Left ventricle myocardium inferior (tissue), 1 donor: ENCODE data around the gene SYS1. TPM values are rescaled to one million over a fixed set of nuclear protein-coding genes. Genes with fewer than 3 reads are reported as not detected.
A peak's percentile ranks its signal among the peaks of the same experiment; 100 is the strongest.

ENCODE experiments used
- DNase-seq: peaks from one replicate; pipeline ENCODE4 v3.0.0-alpha.2; 2020
- H3K27ac ChIP-seq: fragments of 200-600 bp; replicated peaks from 2 replicates; pipeline ENCODE4 v1.8.0; 2021
- H3K27me3 ChIP-seq: fragments of 200-600 bp; 2 replicates; pipeline ENCODE4 v1.8.0; 2021; ENCODE audit warnings: low read depth
- H3K36me3 ChIP-seq: fragments of 200-600 bp; 2 replicates; pipeline ENCODE4 v1.8.0; 2021
- H3K4me1 ChIP-seq: fragments of 200-600 bp; 2 replicates; pipeline ENCODE4 v1.8.0; 2021
- H3K4me3 ChIP-seq: fragments of 200-600 bp; 2 replicates; pipeline ENCODE4 v1.8.0; 2021; ENCODE audit warnings: mild to moderate bottlenecking, moderate library complexity
- H3K9me3 ChIP-seq: fragments of 200-600 bp; replicated peaks from 2 replicates; pipeline ENCODE4 v1.8.0; 2021
- CTCF ChIP-seq: fragments of 200-600 bp; IDR thresholded peaks from 2 replicates; pipeline ENCODE4 v1.8.0; 2021; ENCODE audit warnings: antibody characterized with exemption, mild to moderate bottlenecking, borderline replicate concordance
- intact Hi-C: fragments of 100-400 bp; cut with micrococcal nuclease; formaldehyde crosslinking; loops from one replicate; pipeline ENCODE4 v1.11.0; 2022
- total RNA-seq: library from RNA; stranded (reverse); fragmentation: NEBNext Ultra II Directional; extraction: Animal tissue kit (Norgen Biotek cat#: 25700); gene quantifications from one replicate; pipeline ENCODE4 v1.2.1, GENCODE V29; 2021
- donor health status: DM: no; HTN: yes; CAD: no; lungs with severe emphysema.

Gene SYS1
- total RNA-seq, 1 donor from 2014 or later, result 20.8 TPM

GRCh38 chr20:45378191-45378590 lies 15.2 kb downstream of the SYS1 start, which contains the start of gene TP53TG5:
Gene TP53TG5, minus strand, starts transcription at chr20:45378325. Its CDS starts 89 bp downstream, at chr20:45378236.
- H3K4me3 ChIP-seq, result no peak within 1 kb of the TSS
- no peaks in the 10 kb centered on the region for H3K9me3 ChIP-seq
- no peak for TF ChIP-seq CTCF
- H3K36me3 ChIP-seq, result no peaks in the 10 kb centered on the region
- no peak for DNase-seq
- no peak within 1 kb of the TSS for H3K27ac ChIP-seq
- intact Hi-C loops, result no loop called here
- H3K4me1 ChIP-seq, result peaks cover 10% of the 10 kb centered on the region
- H3K27me3 ChIP-seq, result no peaks in the 10 kb centered on the region

DNA sequence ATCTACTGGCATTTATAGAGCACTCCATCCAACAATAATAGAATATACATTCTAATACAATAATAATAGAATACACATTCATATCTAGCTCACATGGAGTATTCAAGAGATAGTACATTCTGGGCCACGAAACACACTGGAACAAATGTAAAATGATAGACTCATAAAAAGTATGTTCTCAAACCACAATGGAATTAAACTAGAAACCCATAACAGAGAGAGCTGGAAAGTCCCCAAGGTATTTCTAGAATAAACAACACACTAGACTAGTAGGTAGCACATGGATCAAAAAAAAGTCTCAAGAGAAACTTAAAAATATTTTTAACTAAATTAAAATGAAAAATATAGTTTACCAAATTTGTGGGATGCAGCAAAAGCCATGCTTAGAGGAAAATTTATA lies 24.3 kb downstream of the SYS1 start:
- no peak for TF ChIP-seq CTCF
- no peaks in the 10 kb centered on the region for H3K27me3 ChIP-seq
- intact Hi-C loops, result no loop called here
- H3K36me3 ChIP-seq, result no peaks in the 10 kb centered on the region
- H3K27ac ChIP-seq, result no peak overlapping the region
- no peaks in the 10 kb centered on the region for H3K4me1 ChIP-seq
- no peaks in the 10 kb centered on the region for H3K9me3 ChIP-seq
- H3K4me3 ChIP-seq, result no peak overlapping the region
- DNase-seq, result no peak

GRCh38 chr20:45390931-45391330 lies 28.0 kb downstream of the SYS1 start:
- Histone ChIP-seq H3K9me3 (no peaks in the 10 kb centered on the region), H3K4me1 (no peaks in the 10 kb centered on the region), H3K36me3 (no peaks in the 10 kb centered on the region), H3K27ac (no peak overlapping the region), H3K27me3 (no peaks in the 10 kb centered on the region), H3K4me3 (no peak overlapping the region)
- intact Hi-C loops, result no loop called here
- no peak for TF ChIP-seq CTCF
- DNase-seq, result no peak

DNA sequence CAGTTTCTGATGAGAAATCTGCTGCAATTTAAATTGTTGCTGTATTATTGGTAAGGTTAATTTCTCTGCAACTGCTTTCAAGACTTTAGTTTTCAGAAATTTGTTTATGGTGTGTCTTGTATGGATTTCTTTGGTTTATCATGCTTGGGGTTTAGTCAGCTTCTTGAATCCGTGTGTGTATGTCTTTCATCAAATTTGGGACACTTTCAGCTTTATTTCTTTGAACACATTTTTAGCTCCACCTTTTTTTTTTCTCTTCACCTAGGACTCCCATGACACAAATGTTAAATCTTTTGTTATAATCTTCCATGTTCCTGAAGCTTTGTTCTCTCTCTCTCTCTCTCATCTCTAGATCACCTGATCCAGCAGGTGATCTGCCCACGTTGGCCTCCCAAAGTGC lies 28.6 kb downstream of the SYS1 start:
- Histone ChIP-seq H3K36me3 (no peaks in the 10 kb centered on the region), H3K4me3 (no peak overlapping the region), H3K4me1 (no peaks in the 10 kb centered on the region), H3K27me3 (no peaks in the 10 kb centered on the region), H3K27ac (no peak overlapping the region), H3K9me3 (no peaks in the 10 kb centered on the region)
- no peak for DNase-seq
- TF ChIP-seq CTCF, result no peak
- intact Hi-C loops, result no loop called here

DNA sequence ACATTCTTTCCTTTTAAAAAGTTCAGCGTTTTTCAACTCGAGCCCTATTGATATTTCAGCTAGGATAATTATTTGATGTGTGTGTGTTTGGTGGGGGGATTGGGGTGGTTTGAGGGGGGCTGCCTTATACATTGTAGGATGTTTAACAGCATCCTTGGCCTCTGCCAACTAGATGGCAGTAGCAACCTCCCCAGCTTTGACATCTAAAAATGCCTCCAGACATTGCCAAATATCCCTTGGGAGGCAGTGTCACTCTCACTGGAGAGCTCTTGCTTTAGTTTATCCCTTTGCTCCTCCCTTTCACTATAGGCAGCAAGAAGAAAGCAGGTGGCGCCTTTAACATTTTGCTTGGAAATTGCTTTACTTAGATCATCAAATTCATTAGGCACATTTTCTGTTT lies 29.8 kb downstream of the SYS1 start:
- TF ChIP-seq CTCF, result peak; percentile 37
- H3K4me1 ChIP-seq, result no peaks in the 10 kb centered on the region
- intact Hi-C loops, result no loop called here

More for the DNA sequence above, 29.8 kb downstream of the SYS1 start:
- Histone ChIP-seq H3K4me3 (no peak overlapping the region), H3K27me3 (no peaks in the 10 kb centered on the region), H3K9me3 (no peaks in the 10 kb centered on the region), H3K36me3 (no peaks in the 10 kb centered on the region), H3K27ac (no peak overlapping the region)
- no peak for DNase-seq
